Ovary (tissue), 9 donors: ENCODE measurements around the gene PODNL1. TPM values are rescaled to one million over a fixed set of nuclear protein-coding genes. Genes with fewer than 3 reads are reported as not detected.

Experiments
- DNase-seq, 5 donors: peaks; one replicate each; pipeline ENCODE4 v3.0.0-alpha.2; 2019 to 2020
- H3K27ac ChIP-seq, 2 donors: fragments of 200-600 bp; one replicate each; pipeline versions ENCODE4 v1.5.1 to v1.8.0; 2019 to 2022
- H3K27me3 ChIP-seq: fragments of 200-600 bp; one replicate; pipeline ENCODE4 v1.8.0; 2022
- H3K36me3 ChIP-seq: fragments of 200-600 bp; sonication (generic); one replicate; pipeline ENCODE4 v1.5.1; 2019
- H3K4me1 ChIP-seq: one replicate; pipeline ENCODE4 v1.8.1; 2013; ENCODE audit warnings: mild to moderate bottlenecking, moderate library complexity; ENCODE audit not compliant: insufficient read depth
- H3K4me3 ChIP-seq: fragments of 200-600 bp; sonication (generic); one replicate; pipeline ENCODE4 v1.5.1; 2017
- H3K9me3 ChIP-seq, 2 donors: fragments of 200-600 bp in 1 of 2; sonication (generic) in 1 of 2; one replicate each; pipeline versions ENCODE4 v1.5.1 to v1.8.1; 2013 to 2019; ENCODE audit warnings: mild to moderate bottlenecking in 1 of 2, moderate library complexity in 1 of 2
- EP300 ChIP-seq: sonication (generic); formaldehyde crosslinking; IDR thresholded peaks from one replicate; pipeline ENCODE4 v1.6.1; 2017; ENCODE audit warnings: antibody characterized with exemption
- POLR2A ChIP-seq: fragments of 450-650 bp; IDR thresholded peaks from one replicate; pipeline ENCODE4 v1.6.1; 2017; ENCODE audit warnings: antibody characterized with exemption, mild to moderate bottlenecking, moderate library complexity
- WGBS, 3 donors: extraction: QIAGEN DNeasy Blood & Tissue Kit in 1 of 3; methylation state at CpG; one replicate each; pipeline versions ENCODE4 v1.1.5 to v1.1.7; 2013 to 2017; 5-methylcytosine and 5-hydroxymethylcytosine counted together
- intact Hi-C, 4 donors: fragments of 100-400 bp; cut with DNase I; formaldehyde crosslinking; loops; one replicate each; pipeline versions ENCODE4 v1.11.0 to v1.15.1; 2022 to 2023
- polyA plus RNA-seq, 2 donors: library from polyadenylated mRNA; stranded (reverse); fragments of 200-250 nt in 1 of 2; fragments of 350-450 nt in 1 of 2; fragmentation: Illumina TruSeq in 1 of 2; extraction: RNeasy Lipid Tissue Mini Kit (QIAGEN cat#74804) in 1 of 2; gene quantifications; one replicate each; pipeline ENCODE4 v1.2.3, GENCODE V29; 2013 to 2014
- total RNA-seq, 7 donors: library from RNA; depleted of rRNA in 2 of 7; stranded (reverse); fragments of >200 nt in 2 of 7; fragmentation: NEBNext Ultra II Directional in 3 of 7; extraction: Animal tissue kit (Norgen Biotek cat#: 25700) in 3 of 7; gene quantifications; one replicate each; pipeline versions ENCODE4 v1.1.0 to v1.2.4, GENCODE V29; 2016 to 2023
- TF ChIP-seq, protein P1 (sequence below), 3 donors: fragments of 450-650 bp in 2 of 3; fragments of 200-600 bp in 1 of 3; IDR thresholded peaks; one replicate each; pipeline versions ENCODE4 v1.5.1 to v1.8.0; 2016 to 2022; ENCODE audit warnings: antibody characterized with exemption in 3 of 3, mild to moderate bottlenecking in 1 of 3
- donor health status: DM: no; HTN: no; CAD: no; lungs with moderate emphysema.
- donor health status: DM: no; HTN: no; CAD: no.
- donor health status: Bipolar disorder and iron deficiency.
- donor health status: DM: yes; HTN: yes; CAD: no.
- donor health status: DM: no; HTN: no; CAD: no.
- donor health status: DM: yes; HTN: yes; CAD: no.

PODNL1 gene
- total and polyA plus RNA-seq, 9 donors: 0.48 to 3.8 (median 1.4) TPM

DNA sequence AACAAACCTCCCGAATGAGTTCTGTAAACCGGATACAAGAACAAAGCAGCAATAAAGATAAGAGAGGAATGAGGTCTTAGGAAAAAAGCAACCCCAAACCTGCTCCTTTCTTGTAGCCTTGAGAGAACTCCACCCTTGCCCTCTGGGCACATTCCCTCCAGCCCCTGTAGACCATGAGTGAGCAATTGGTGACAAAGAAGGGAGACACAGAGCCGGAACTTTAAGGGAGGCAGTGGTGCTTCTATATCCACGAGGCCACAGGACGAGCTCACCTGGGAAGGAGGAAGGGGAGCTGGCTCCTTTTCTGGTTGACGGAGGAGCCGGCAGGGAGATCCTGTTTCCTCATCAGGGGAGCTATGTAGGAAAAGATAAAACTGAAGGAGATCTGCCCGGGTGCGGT, 45.3 kb downstream of the PODNL1 start:
- TF ChIP-seq EP300: no peak
- TF ChIP-seq, protein P1, sequence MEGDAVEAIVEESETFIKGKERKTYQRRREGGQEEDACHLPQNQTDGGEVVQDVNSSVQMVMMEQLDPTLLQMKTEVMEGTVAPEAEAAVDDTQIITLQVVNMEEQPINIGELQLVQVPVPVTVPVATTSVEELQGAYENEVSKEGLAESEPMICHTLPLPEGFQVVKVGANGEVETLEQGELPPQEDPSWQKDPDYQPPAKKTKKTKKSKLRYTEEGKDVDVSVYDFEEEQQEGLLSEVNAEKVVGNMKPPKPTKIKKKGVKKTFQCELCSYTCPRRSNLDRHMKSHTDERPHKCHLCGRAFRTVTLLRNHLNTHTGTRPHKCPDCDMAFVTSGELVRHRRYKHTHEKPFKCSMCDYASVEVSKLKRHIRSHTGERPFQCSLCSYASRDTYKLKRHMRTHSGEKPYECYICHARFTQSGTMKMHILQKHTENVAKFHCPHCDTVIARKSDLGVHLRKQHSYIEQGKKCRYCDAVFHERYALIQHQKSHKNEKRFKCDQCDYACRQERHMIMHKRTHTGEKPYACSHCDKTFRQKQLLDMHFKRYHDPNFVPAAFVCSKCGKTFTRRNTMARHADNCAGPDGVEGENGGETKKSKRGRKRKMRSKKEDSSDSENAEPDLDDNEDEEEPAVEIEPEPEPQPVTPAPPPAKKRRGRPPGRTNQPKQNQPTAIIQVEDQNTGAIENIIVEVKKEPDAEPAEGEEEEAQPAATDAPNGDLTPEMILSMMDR (IDR thresholded peaks at IDR 0.05): no peak
- no peak for TF ChIP-seq POLR2A

DNA sequence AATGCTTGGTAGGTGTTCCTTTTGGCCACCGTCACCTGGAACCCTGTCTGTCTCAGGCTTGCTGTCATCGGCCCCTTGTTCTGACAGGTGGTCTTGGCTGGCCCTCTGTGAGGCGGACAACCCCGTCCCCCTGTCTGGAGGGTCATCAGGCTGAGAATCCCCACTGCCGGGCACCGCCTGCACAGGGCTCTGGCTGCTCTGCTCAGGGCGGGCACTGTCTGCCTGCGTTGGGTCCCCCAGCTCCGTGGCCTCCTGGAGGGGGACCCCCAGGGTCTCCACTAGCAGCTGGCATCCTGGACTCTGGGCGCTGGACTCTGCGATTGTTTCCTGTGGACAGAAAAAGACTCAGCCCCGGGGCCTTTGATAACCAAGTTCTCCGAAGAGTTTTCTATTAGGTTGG, 48.1 kb downstream of the PODNL1 start:
- TF ChIP-seq POLR2A (no peak), EP300 (no peak)
- TF ChIP-seq, protein P1 (IDR thresholded peaks at IDR 0.05): no peak
- DNase-seq: no peak
- Histone ChIP-seq H3K27ac (no peak overlapping the region), H3K36me3 (no peaks in the 10 kb centered on the region), H3K4me3 (no peak overlapping the region), H3K9me3 (no peaks in the 10 kb centered on the region), H3K4me1 (peaks cover 1% of the 10 kb centered on the region), H3K27me3 (no peaks in the 10 kb centered on the region)
- intact Hi-C loops: no loop called here
- 86 to 90% (median 87%) methylated on average over 13 of the region's 13 CpGs for WGBS, 3 donors

More for the DNA sequence above, 45.3 kb downstream of the PODNL1 start:
- Histone ChIP-seq H3K4me3 (no peak overlapping the region), H3K36me3 (no peaks in the 10 kb centered on the region), H3K4me1 (no peaks in the 10 kb centered on the region), H3K9me3 (no peaks in the 10 kb centered on the region), H3K27me3 (no peaks in the 10 kb centered on the region), H3K27ac (no peak overlapping the region)
- no peak for DNase-seq
- WGBS, 3 donors: 65 to 73% (median 70%) methylated on average over 9 of the region's 9 CpGs
- intact Hi-C loops: no loop called here

DNA sequence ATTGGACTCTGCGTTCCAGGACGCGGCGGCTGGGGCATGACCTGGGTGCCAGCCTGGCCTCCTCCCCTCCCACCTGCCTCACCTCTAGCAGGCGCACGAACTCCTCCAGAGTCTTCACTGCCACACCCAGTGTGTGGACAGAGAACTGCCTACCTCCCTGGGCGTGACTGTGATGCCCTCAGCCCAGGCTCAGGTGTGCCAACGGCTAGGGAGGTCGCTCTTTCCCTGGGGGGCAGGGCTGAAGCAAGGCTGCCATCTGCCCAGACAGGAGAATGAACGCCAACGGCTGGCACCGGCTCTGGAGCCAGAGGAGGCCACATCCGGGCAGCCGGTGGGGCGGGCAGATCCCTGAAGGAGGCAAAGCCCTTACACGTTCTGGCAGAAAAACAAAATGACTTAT, 49.9 kb downstream of the PODNL1 start:
- Histone ChIP-seq H3K27ac (no peak overlapping the region), H3K36me3 (no peaks in the 10 kb centered on the region), H3K4me1 (peaks cover 4% of the 10 kb centered on the region), H3K9me3 (no peaks in the 10 kb centered on the region), H3K27me3 (no peaks in the 10 kb centered on the region), H3K4me3 (no peak overlapping the region)
- intact Hi-C loops: no loop called here
- TF ChIP-seq POLR2A: no peak
- TF ChIP-seq, protein P1 (IDR thresholded peaks at IDR 0.05): no peak
- no peak for TF ChIP-seq EP300
- WGBS, 3 donors: 87 to 91% (median 89%) methylated on average over 16 of the region's 16 CpGs
- no peak for DNase-seq

- 75 to 81% (median 76%) methylated on average over 5 of the region's 5 CpGs for WGBS, 3 donors
- TF ChIP-seq EP300 (no peak), POLR2A (no peak)
- TF ChIP-seq, protein P1 (IDR thresholded peaks at IDR 0.05): no peak
Observed at GRCh38 chr19:13887517-13887916, 50.7 kb downstream of the PODNL1 start.

More at GRCh38 chr19:13887517-13887916, 50.7 kb downstream of the PODNL1 start:
- H3K9me3 ChIP-seq: no peaks in the 10 kb centered on the region
- no peaks in the 10 kb centered on the region for H3K36me3 ChIP-seq
- no peak overlapping the region for H3K4me3 ChIP-seq
- DNase-seq: no peak
- H3K4me1 ChIP-seq: peaks cover 4% of the 10 kb centered on the region
- no peaks in the 10 kb centered on the region for H3K27me3 ChIP-seq
- no peak overlapping the region for H3K27ac ChIP-seq
- intact Hi-C loops: no loop called here
